Thoracic aorta (tissue), 2 donors: ENCODE data around the gene ASTN2. TPM values are rescaled to one million over a fixed set of nuclear protein-coding genes. Genes with fewer than 3 reads are reported as not detected.

Source experiments
- ATAC-seq: fragments of 150-250 bp; one replicate; pipeline ENCODE4 v1.8.0; 2017; ENCODE audit warnings: low read depth; ENCODE audit not compliant: insufficient number of reproducible peaks, low FRiP score
- DNase-seq: peaks from one replicate; pipeline ENCODE4 v3.0.0-alpha.2; 2020; ENCODE audit warnings: low spot score
- H3K27ac ChIP-seq, 2 donors: fragments of 200-600 bp; sonication (generic); 1 replicate in 1 of 2; 2 replicates in 1 of 2; pipeline ENCODE4 v1.5.1; 2016; ENCODE audit warnings: mild to moderate bottlenecking in 2 of 2, moderate library complexity in 2 of 2
- H3K27me3 ChIP-seq: fragments of 200-600 bp; sonication (generic); replicated peaks from 2 replicates; pipeline ENCODE4 v1.6.0; 2016; ENCODE audit warnings: mild to moderate bottlenecking; ENCODE audit not compliant: insufficient read depth
- H3K36me3 ChIP-seq: fragments of 200-600 bp; sonication (generic); one replicate; pipeline ENCODE4 v1.5.1; 2016
- H3K4me1 ChIP-seq, 2 donors: fragments of 200-600 bp; sonication (generic); 1 replicate in 1 of 2; 2 replicates in 1 of 2; pipeline versions ENCODE4 v1.5.1 to v1.6.0; 2016; ENCODE audit warnings: low read depth in 2 of 2, mild to moderate bottlenecking in 1 of 2; ENCODE audit not compliant: control insufficient read depth in 1 of 2
- H3K4me3 ChIP-seq: fragments of 200-600 bp; sonication (generic); 2 replicates; pipeline ENCODE4 v1.5.1; 2016; ENCODE audit warnings: mild to moderate bottlenecking
- H3K9me3 ChIP-seq: fragments of 200-600 bp; sonication (generic); 2 replicates; pipeline ENCODE4 v1.5.1; 2016
- CTCF ChIP-seq: fragments of 200-600 bp; sonication (generic); IDR thresholded peaks from one replicate; pipeline ENCODE4 v1.5.1; 2019; ENCODE audit warnings: antibody characterized with exemption
- total RNA-seq, 2 donors: library from RNA; depleted of rRNA; stranded (reverse); fragments of >200 nt; gene quantifications; one replicate each; pipeline versions ENCODE4 v1.1.0 to v1.2.3, GENCODE V29; 2016

The ASTN2 gene
- total RNA-seq, 2 donors from 2014 or later = 6.8 to 7.1 TPM

GRCh38 chr9:117191504-117192261 lies 223.2 kb downstream of the ASTN2 start:
- H3K27me3 ChIP-seq = no peaks in the 10 kb centered on the region
- no peak overlapping the region for H3K4me3 ChIP-seq
- no peaks in the 10 kb centered on the region for H3K36me3 ChIP-seq
- H3K4me1 ChIP-seq = no peaks in the 10 kb centered on the region
- DNase-seq (no peak), ATAC-seq (no peak)
- no peak overlapping the region for H3K27ac ChIP-seq
- TF ChIP-seq CTCF = no peak
- H3K9me3 ChIP-seq = no peaks in the 10 kb centered on the region

- Histone ChIP-seq H3K36me3 (no peaks in the 10 kb centered on the region), H3K27me3 (no peaks in the 10 kb centered on the region), H3K4me3 (no peak overlapping the region), H3K27ac (no peak overlapping the region), H3K9me3 (no peaks in the 10 kb centered on the region), H3K4me1 (no peaks in the 10 kb centered on the region)
- DNase-seq (no peak), ATAC-seq (no peak)
- no peak for TF ChIP-seq CTCF
Observed at GRCh38 chr9:117189121-117189520, 225.7 kb downstream of the ASTN2 start.

GRCh38 chr9:117188394-117188793 lies 226.5 kb downstream of the ASTN2 start:
- H3K4me1 ChIP-seq = no peaks in the 10 kb centered on the region
- no peaks in the 10 kb centered on the region for H3K27me3 ChIP-seq
- no peak for ATAC-seq
- no peak overlapping the region for H3K27ac ChIP-seq
- H3K9me3 ChIP-seq = no peaks in the 10 kb centered on the region
- H3K4me3 ChIP-seq = no peak overlapping the region
- no peak for TF ChIP-seq CTCF
- DNase-seq = no peak
- no peaks in the 10 kb centered on the region for H3K36me3 ChIP-seq

- ATAC-seq (no peak), DNase-seq (no peak)
- Histone ChIP-seq H3K27ac (no peak overlapping the region), H3K4me3 (no peak overlapping the region), H3K27me3 (no peaks in the 10 kb centered on the region), H3K4me1 (no peaks in the 10 kb centered on the region), H3K36me3 (no peaks in the 10 kb centered on the region), H3K9me3 (no peaks in the 10 kb centered on the region)
- no peak for TF ChIP-seq CTCF
Observed at GRCh38 chr9:117187498-117187897, 227.4 kb downstream of the ASTN2 start.

- TF ChIP-seq CTCF = no peak
- Histone ChIP-seq H3K4me1 (no peaks in the 10 kb centered on the region), H3K36me3 (no peaks in the 10 kb centered on the region), H3K27ac (no peak overlapping the region), H3K9me3 (no peaks in the 10 kb centered on the region), H3K4me3 (no peak overlapping the region), H3K27me3 (no peaks in the 10 kb centered on the region)
- DNase-seq (no peak), ATAC-seq (no peak)
Observed at GRCh38 chr9:117184173-117184572, 230.7 kb downstream of the ASTN2 start.
